ENCODE measurements around the gene SEC14L2.

Gene SEC14L2

GRCh38 chr22:30396871-30397655 is at the start of gene SEC14L2:
SEC14L2 (plus strand) TSS chr22:30397018; CDS start chr22:30397117, 99 bp downstream.
- DNase-seq (ENCODE audit: low read depth, low spot score): no peak

- DNase-seq (ENCODE audit: low read depth, low spot score): no peak
Observed at GRCh38 chr22:30347255-30347892, 49.4 kb upstream of the SEC14L2 start.

GRCh38 chr22:30348404-30348803 is 48.4 kb upstream of the SEC14L2 start:
- DNase-seq (ENCODE audit: low read depth, low spot score): no peak

GRCh38 chr22:30348809-30349208 is 48.0 kb upstream of the SEC14L2 start:
- DNase-seq (ENCODE audit: low read depth, low spot score): no peak

- no peak for DNase-seq (ENCODE audit: low read depth, low spot score)
Observed at GRCh38 chr22:30351226-30351625, 45.6 kb upstream of the SEC14L2 start.

GRCh38 chr22:30354644-30355043 is 42.2 kb upstream of the SEC14L2 start:
- DNase-seq (ENCODE audit: low read depth, low spot score): no peak

GRCh38 chr22:30356449-30357235 is 40.2 kb upstream of the SEC14L2 start, which contains the start of the genes CCDC157 and SF3A1:
CCDC157 (plus strand) TSS chr22:30357007; CDS start chr22:30366001, 8,994 bp downstream.
SF3A1 (minus strand) TSS chr22:30356894; CDS start chr22:30356792, 102 bp downstream.
- DNase-seq (ENCODE audit: low read depth, low spot score): peak; percentile 76

- no peak for DNase-seq (ENCODE audit: low read depth, low spot score)
Observed at GRCh38 chr22:30357236-30357570, 39.6 kb upstream of the SEC14L2 start.

GRCh38 chr22:30357650-30358215 is 39.1 kb upstream of the SEC14L2 start:
- DNase-seq (ENCODE audit: low read depth, low spot score): no peak

- no peak for DNase-seq (ENCODE audit: low read depth, low spot score)
Observed at GRCh38 chr22:30358541-30358940, 38.3 kb upstream of the SEC14L2 start.

- DNase-seq (ENCODE audit: low read depth, low spot score): no peak
Observed at GRCh38 chr22:30361916-30362650, 34.7 kb upstream of the SEC14L2 start.

GRCh38 chr22:30362651-30363281 is 34.1 kb upstream of the SEC14L2 start:
- no peak for DNase-seq (ENCODE audit: low read depth, low spot score)

- DNase-seq (ENCODE audit: low read depth, low spot score): no peak
Observed at GRCh38 chr22:30365891-30366290, 30.9 kb upstream of the SEC14L2 start.

GRCh38 chr22:30368420-30368819 is 28.4 kb upstream of the SEC14L2 start:
- no peak for DNase-seq (ENCODE audit: low read depth, low spot score)

- DNase-seq (ENCODE audit: low read depth, low spot score): no peak
Observed at GRCh38 chr22:30370641-30371230, 26.1 kb upstream of the SEC14L2 start.

GRCh38 chr22:30371321-30371720 is 25.5 kb upstream of the SEC14L2 start:
- DNase-seq (ENCODE audit: low read depth, low spot score): no peak

GRCh38 chr22:30371981-30372380 is 24.8 kb upstream of the SEC14L2 start:
- no peak for DNase-seq (ENCODE audit: low read depth, low spot score)

- no peak for DNase-seq (ENCODE audit: low read depth, low spot score)
Observed at GRCh38 chr22:30372915-30373314, 23.9 kb upstream of the SEC14L2 start.

- DNase-seq (ENCODE audit: low read depth, low spot score): no peak
Observed at GRCh38 chr22:30373331-30374325, 23.2 kb upstream of the SEC14L2 start.

All from brain pericyte (primary cell).